H9 (cell line): Measurements from ENCODE around the gene FAM163B. TPM values are rescaled to one million over a fixed set of nuclear protein-coding genes. Genes with fewer than 3 reads are reported as not detected.

ENCODE experiments used
- DNase-seq: peaks from one replicate; pipeline ENCODE4 v3.0.0-alpha.2; 2017
- H2AFZ ChIP-seq: one replicate; pipeline ENCODE4 v1.6.1; 2013; ENCODE audit warnings: mild to moderate bottlenecking, low read length, control low read depth, moderate library complexity
- H2AK5ac ChIP-seq: 2 replicates; pipeline ENCODE4 v1.6.1; 2013; ENCODE audit warnings: low read length, control low read depth, mixed read lengths; ENCODE audit not compliant: insufficient read length
- H2BK120ac ChIP-seq: one replicate; pipeline ENCODE4 v1.6.1; 2013; ENCODE audit warnings: low read depth, mild to moderate bottlenecking, low read length, control low read depth, inconsistent platforms; ENCODE audit not compliant: poor library complexity, severe bottlenecking
- H2BK12ac ChIP-seq: 2 replicates; pipeline ENCODE4 v1.6.1; 2013; ENCODE audit warnings: low read length, control low read depth, mixed read lengths, low read depth; ENCODE audit not compliant: insufficient read length
- H2BK15ac ChIP-seq: 2 replicates; pipeline ENCODE4 v1.6.1; 2013; ENCODE audit warnings: low read depth, low read length, control low read depth
- H2BK20ac ChIP-seq: one replicate; pipeline ENCODE4 v1.6.1; 2013; ENCODE audit warnings: low read depth, mild to moderate bottlenecking, low read length, control low read depth, inconsistent platforms; ENCODE audit not compliant: poor library complexity, severe bottlenecking
- H2BK5ac ChIP-seq: 2 replicates; pipeline ENCODE4 v1.6.1; 2013; ENCODE audit warnings: low read length, control low read depth, mixed read lengths; ENCODE audit not compliant: insufficient read length
- H3K14ac ChIP-seq: 2 replicates; pipeline ENCODE4 v1.6.1; 2013; ENCODE audit warnings: low read length, control low read depth; ENCODE audit not compliant: insufficient read depth
- H3K18ac ChIP-seq: 2 replicates; pipeline ENCODE4 v1.6.1; 2013; ENCODE audit warnings: low read depth, mild to moderate bottlenecking, mixed read lengths, low read length, control low read depth; ENCODE audit not compliant: insufficient read length
- H3K23ac ChIP-seq: 2 replicates; pipeline ENCODE4 v1.6.1; 2013; ENCODE audit warnings: low read length, control low read depth, mixed read lengths, low read depth; ENCODE audit not compliant: insufficient read length
- H3K23me2 ChIP-seq: 2 replicates; pipeline ENCODE4 v1.6.1; 2013; ENCODE audit warnings: low read depth, mild to moderate bottlenecking, mixed read lengths, low read length, control low read depth; ENCODE audit not compliant: insufficient read length, poor library complexity, severe bottlenecking
- H3K27ac ChIP-seq: 2 replicates; pipeline ENCODE4 v1.5.1; 2013; ENCODE audit warnings: low read length, control low read depth, mixed read lengths, low read depth; ENCODE audit not compliant: insufficient read length
- H3K27me3 ChIP-seq: 2 replicates; pipeline ENCODE4 v1.6.1; 2013; ENCODE audit warnings: low read length, control low read depth, inconsistent platforms; ENCODE audit not compliant: insufficient read depth
- H3K4ac ChIP-seq: 2 replicates; pipeline ENCODE4 v1.6.1; 2013; ENCODE audit warnings: low read depth, mild to moderate bottlenecking, control low read depth, inconsistent platforms, low read length, moderate library complexity
- H3K4me1 ChIP-seq: 2 replicates; pipeline ENCODE4 v1.6.1; 2013; ENCODE audit warnings: low read length, control low read depth, inconsistent platforms; ENCODE audit not compliant: insufficient read depth
- H3K4me2 ChIP-seq: 2 replicates; pipeline ENCODE4 v1.6.1; 2013; ENCODE audit warnings: low read length, control low read depth, mixed read lengths; ENCODE audit not compliant: insufficient read length, insufficient read depth
- H3K56ac ChIP-seq: 2 replicates; pipeline ENCODE4 v1.6.1; 2013; ENCODE audit warnings: low read depth, mild to moderate bottlenecking, mixed read lengths, low read length, control low read depth; ENCODE audit not compliant: insufficient read length
- H3K79me1 ChIP-seq: 2 replicates; pipeline ENCODE4 v1.6.1; 2013; ENCODE audit warnings: low read depth, mild to moderate bottlenecking, moderate library complexity, low read length, control low read depth, inconsistent platforms; ENCODE audit not compliant: insufficient read depth, poor library complexity, severe bottlenecking
- H3K79me2 ChIP-seq: 2 replicates; pipeline ENCODE4 v1.6.1; 2013; ENCODE audit warnings: low read length, control low read depth, inconsistent platforms; ENCODE audit not compliant: insufficient read depth
- H3K9ac ChIP-seq: 2 replicates; pipeline ENCODE4 v1.6.1; 2013; ENCODE audit warnings: low read length, control low read depth, mixed read lengths; ENCODE audit not compliant: insufficient read length; ENCODE audit errors: extremely low read depth
- H3K9me3 ChIP-seq: one replicate; pipeline ENCODE4 v1.6.1; 2013; ENCODE audit warnings: low read depth, low read length, inconsistent platforms; ENCODE audit not compliant: control insufficient read depth
- H3T11ph ChIP-seq: one replicate; pipeline ENCODE4 v1.6.1; 2013; ENCODE audit warnings: mild to moderate bottlenecking, low read length, control low read depth, inconsistent platforms
- H4K20me1 ChIP-seq: one replicate; pipeline ENCODE4 v1.6.1; 2013; ENCODE audit not compliant: control insufficient read depth, insufficient read length, insufficient read depth
- H4K5ac ChIP-seq: 2 replicates; pipeline ENCODE4 v1.6.1; 2013; ENCODE audit warnings: low read depth, mild to moderate bottlenecking, mixed read lengths, low read length, control low read depth; ENCODE audit not compliant: insufficient read length
- H4K8ac ChIP-seq: replicated peaks from 2 replicates; pipeline ENCODE4 v1.6.1; 2013; ENCODE audit warnings: low read length, control low read depth, mixed read lengths, low read depth; ENCODE audit not compliant: insufficient read length
- H4K91ac ChIP-seq: 2 replicates; pipeline ENCODE4 v1.6.1; 2013; ENCODE audit warnings: low read depth, mild to moderate bottlenecking, moderate library complexity, mixed read lengths, low read length, control low read depth; ENCODE audit not compliant: insufficient read length
- H3K27ac Mint-ChIP-seq, 3 experiments: 2 replicates in 2 of 3; 3 replicates in 1 of 3; pipeline ENCODE4 v1.8.0; 2020 to 2021; ENCODE audit warnings: mixed read lengths in 3 of 3, mild to moderate bottlenecking in 1 of 3, moderate library complexity in 1 of 3
- H3K27me3 Mint-ChIP-seq: 2 replicates; pipeline ENCODE4 v1.8.0; 2021; ENCODE audit warnings: low read depth, mild to moderate bottlenecking, moderate library complexity, mixed read lengths
- H3K36me3 Mint-ChIP-seq, 3 experiments: 2 replicates in 2 of 3; 3 replicates in 1 of 3; pipeline ENCODE4 v1.8.0; 2020 to 2021; ENCODE audit warnings: low read depth in 3 of 3, mixed read lengths in 3 of 3; ENCODE audit not compliant: insufficient read depth in 1 of 3
- H3K4me1 Mint-ChIP-seq, 2 experiments: 2 replicates each; pipeline ENCODE4 v1.8.0; 2020; ENCODE audit warnings: mixed read lengths in 2 of 2
- H3K4me3 Mint-ChIP-seq, 2 experiments: 2 replicates in 1 of 2; 3 replicates in 1 of 2; pipeline ENCODE4 v1.8.0; 2020 to 2021; ENCODE audit warnings: mild to moderate bottlenecking in 2 of 2, mixed read lengths in 2 of 2, moderate library complexity in 1 of 2
- H3K9me3 Mint-ChIP-seq, 2 experiments: 2 replicates in 1 of 2; 3 replicates in 1 of 2; pipeline ENCODE4 v1.8.0; 2020; ENCODE audit warnings: mild to moderate bottlenecking in 2 of 2, mixed read lengths in 2 of 2, moderate library complexity in 1 of 2
- WGBS: extraction: QIAGEN DNeasy Blood & Tissue Kit; methylation state at CpG from one replicate; pipeline ENCODE4 v1.1.7; 2013; ENCODE audit warnings: missing lambda C conversion rate, low lambda C conversion rate, mixed read lengths; ENCODE audit not compliant: insufficient read length; ENCODE audit errors: extremely low coverage; 5-methylcytosine and 5-hydroxymethylcytosine counted together
- total RNA-seq: library from RNA; stranded (reverse); gene quantifications from 2 replicates; pipeline ENCODE4 v1.2.1, GENCODE V29; 2021
- TF ChIP-seq, protein P1 (sequence below): fragments of 200-600 bp; sonication (generic); conservative IDR thresholded peaks from 3 replicates; pipeline ENCODE4 v1.8.0; 2021; ENCODE audit warnings: antibody characterized with exemption, mild to moderate bottlenecking

FAM163B gene
- total RNA-seq, 1 experiment from 2014 or later = 0.39 TPM

DNA sequence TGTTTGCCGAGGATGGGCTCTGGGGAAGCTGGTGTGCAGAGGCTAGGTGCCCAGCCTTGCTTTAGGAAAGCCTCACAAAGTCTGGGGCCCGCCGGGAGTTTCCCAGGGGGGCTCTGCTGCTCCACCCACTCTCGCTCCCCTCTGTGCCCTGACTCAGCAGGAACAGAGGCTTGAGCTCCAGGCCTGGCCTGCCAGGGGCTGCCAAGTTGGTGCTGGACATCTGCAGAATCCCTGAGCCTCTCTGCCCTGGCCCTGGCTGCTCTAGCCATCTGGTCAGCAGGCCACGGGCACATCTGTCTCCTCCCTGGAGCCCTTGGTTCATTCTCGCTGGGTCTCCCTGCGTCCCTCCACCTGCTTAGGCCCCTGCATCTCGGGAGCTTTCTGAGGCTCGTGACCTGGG, 75.3 kb downstream of the FAM163B start:
- no peaks in the 10 kb centered on the region for H3K79me1 ChIP-seq
- Mint-ChIP-seq H3K36me3 (no peaks in the 10 kb centered on the region), H3K27me3 (peaks cover 23% of the 10 kb centered on the region), H3K4me1 (peaks cover 12 to 34% of the 10 kb centered on the region in 2 experiments), H3K9me3 (no peaks in the 10 kb centered on the region), H3K27ac (0 out of 7 replicates have a peak overlapping the region, but pooled peaks of 1 of the 3 experiments have one; percentile 35), H3K4me3 (peak overlapping the region; percentile 24 to 68; a peak in 4 of 5 replicates)
- no peak overlapping the region for H3K27ac ChIP-seq
- WGBS = no CpG with 5 or more reads among the region's 9 CpGs
- no peak overlapping the region for H2BK120ac ChIP-seq
- no peak overlapping the region for H2AFZ ChIP-seq
- no peak overlapping the region for H3T11ph ChIP-seq
- H2BK5ac ChIP-seq = no peak overlapping the region
- no peaks in the 10 kb centered on the region for H3K9me3 ChIP-seq
- H3K4me1 ChIP-seq = no peaks in the 10 kb centered on the region; the same call in 1 of the 2 replicates
- H2BK12ac ChIP-seq = no peak overlapping the region
- H4K5ac ChIP-seq = no peak overlapping the region
- H3K9ac ChIP-seq = no peak overlapping the region
- H2AK5ac ChIP-seq = no peak overlapping the region
- DNase-seq = no peak
- peaks cover 9% of the 10 kb centered on the region for H3K23me2 ChIP-seq
- H3K4ac ChIP-seq = no peak overlapping the region
- no peak overlapping the region for H3K23ac ChIP-seq
- peak overlapping the region; percentile 27 for H3K4me2 ChIP-seq
- no peaks in the 10 kb centered on the region for H3K79me2 ChIP-seq
- no peak overlapping the region for H3K56ac ChIP-seq
- no peaks in the 10 kb centered on the region; the same call in 1 of the 2 replicates for H3K27me3 ChIP-seq
- no peak overlapping the region for H4K8ac ChIP-seq
- no peak overlapping the region for H2BK15ac ChIP-seq
- H4K91ac ChIP-seq = no peak overlapping the region
- TF ChIP-seq, protein P1, sequence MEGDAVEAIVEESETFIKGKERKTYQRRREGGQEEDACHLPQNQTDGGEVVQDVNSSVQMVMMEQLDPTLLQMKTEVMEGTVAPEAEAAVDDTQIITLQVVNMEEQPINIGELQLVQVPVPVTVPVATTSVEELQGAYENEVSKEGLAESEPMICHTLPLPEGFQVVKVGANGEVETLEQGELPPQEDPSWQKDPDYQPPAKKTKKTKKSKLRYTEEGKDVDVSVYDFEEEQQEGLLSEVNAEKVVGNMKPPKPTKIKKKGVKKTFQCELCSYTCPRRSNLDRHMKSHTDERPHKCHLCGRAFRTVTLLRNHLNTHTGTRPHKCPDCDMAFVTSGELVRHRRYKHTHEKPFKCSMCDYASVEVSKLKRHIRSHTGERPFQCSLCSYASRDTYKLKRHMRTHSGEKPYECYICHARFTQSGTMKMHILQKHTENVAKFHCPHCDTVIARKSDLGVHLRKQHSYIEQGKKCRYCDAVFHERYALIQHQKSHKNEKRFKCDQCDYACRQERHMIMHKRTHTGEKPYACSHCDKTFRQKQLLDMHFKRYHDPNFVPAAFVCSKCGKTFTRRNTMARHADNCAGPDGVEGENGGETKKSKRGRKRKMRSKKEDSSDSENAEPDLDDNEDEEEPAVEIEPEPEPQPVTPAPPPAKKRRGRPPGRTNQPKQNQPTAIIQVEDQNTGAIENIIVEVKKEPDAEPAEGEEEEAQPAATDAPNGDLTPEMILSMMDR = no peak
- no peaks in the 10 kb centered on the region for H4K20me1 ChIP-seq
- H3K14ac ChIP-seq = no peak overlapping the region; the same call in 1 of the 2 replicates
- H3K18ac ChIP-seq = no peak overlapping the region
- no peak overlapping the region for H2BK20ac ChIP-seq
